ENCODE data around the gene SELENOW.

GRCh38 chr19:47735131-47735530 lies 43.4 kb upstream of the SELENOW start:
- TF ChIP-seq CTCF (IDR thresholded peaks at IDR 0.05) (no peak), POLR2A (IDR thresholded peaks at IDR 0.05) (no peak)

All from transverse colon (tissue), 3 donors.